NCI-H2196 (cell line): ENCODE results near the gene ZNF324B.
"Not testable (repeated sequence)": the region's sequence is repeated elsewhere in the genome, so short reads cannot be mapped to it uniquely, and the experiment has no call there.

Source experiments
- DNase-seq: peaks from one replicate; lab custom pipeline; 2025; ENCODE audit not compliant: unreplicated experiment; lab: John Stamatoyannopoulos, UW

ZNF324B gene

GRCh38 chr19:58453743-58454142, 2.3 kb downstream of the ZNF324B start:
- DNase-seq, result no peak

GRCh38 chr19:58455306-58455705, 3.9 kb downstream of the ZNF324B start:
- DNase-seq, result no peak

- no peak for DNase-seq
Observed at GRCh38 chr19:58456111-58456510, 4.7 kb downstream of the ZNF324B start.

- DNase-seq, result no peak
Observed at GRCh38 chr19:58460039-58460438, 8.6 kb downstream of the ZNF324B start.

DNA sequence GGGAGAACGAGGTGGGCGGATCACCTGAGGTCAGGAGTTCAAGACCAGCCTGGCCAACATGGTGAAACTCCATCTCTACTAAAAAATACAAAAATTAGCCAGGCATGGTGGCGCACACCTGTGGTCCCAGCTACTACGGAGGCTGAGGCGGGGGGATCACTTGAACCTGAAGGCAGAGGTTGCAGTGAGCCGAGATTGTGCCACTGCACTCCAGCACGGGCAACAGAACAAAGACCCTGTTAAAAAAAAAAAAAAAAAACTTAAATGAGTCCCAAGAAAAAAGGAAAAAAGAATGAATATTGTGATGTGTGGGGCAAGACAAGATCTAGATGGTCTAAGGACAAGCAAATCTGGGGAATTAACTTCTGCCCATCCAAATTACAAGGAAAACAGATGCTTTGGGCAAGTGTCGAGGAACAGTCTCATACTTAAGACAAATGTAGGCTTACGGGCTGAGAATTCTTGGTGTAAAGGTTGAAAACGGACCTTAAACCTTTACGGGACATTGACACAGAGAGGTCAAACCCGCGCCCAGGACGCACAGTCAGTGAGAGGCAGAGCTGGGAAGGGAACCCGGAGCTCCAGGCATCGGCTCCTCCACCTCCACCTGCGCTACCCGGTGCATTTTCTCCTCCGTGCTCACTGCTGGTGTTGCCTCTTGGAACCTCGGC, 14.8 kb downstream of the ZNF324B start:
- no peak for DNase-seq

DNA sequence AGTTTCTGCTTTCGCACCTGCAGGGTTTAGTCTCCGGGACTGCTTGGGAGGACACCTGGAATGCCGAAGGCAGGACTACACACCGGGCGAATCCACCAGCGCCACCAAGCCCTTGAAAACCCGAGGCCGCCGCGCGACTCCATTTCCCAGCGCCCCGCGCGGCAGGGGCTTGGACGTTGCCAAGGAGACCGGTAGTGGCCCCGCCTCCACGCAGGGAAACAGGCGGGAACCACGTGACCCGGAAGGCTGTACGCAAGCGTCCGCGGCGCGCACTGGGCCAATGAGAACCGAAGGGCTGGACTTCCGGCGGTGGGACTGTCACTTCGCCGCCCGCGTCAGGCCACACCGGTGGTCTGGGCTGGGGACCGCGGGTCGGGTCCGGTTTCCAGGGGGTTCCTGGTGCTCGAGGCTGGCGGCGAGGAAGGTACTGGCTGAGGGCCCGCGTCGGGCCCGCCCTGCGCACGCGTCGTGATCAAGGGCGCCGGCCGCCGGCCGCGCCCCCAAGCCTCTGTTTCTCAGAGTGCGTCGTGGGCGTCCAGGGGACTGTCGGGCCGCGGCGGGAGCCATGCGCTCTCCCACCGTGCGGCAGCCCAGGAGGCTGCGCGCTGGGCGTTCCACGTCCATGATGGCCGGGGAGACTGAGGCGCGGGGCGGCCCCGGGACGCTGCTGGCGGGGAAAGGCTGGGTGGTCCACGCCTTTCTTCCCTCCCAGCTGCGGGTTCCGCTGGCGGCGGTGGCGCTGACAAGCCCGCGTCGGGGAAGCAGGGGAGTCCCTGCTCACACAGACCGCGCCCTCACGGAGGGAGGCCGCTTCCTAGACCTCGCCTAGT, 15.6 kb downstream of the ZNF324B start, which contains the start of gene ZNF324:
Gene ZNF324, plus strand, starts transcription at position 321 of the 830 bp plus-strand sequence. CDS start 2,106 bp downstream, outside the sequence.
- peak; percentile 98 for DNase-seq

DNA sequence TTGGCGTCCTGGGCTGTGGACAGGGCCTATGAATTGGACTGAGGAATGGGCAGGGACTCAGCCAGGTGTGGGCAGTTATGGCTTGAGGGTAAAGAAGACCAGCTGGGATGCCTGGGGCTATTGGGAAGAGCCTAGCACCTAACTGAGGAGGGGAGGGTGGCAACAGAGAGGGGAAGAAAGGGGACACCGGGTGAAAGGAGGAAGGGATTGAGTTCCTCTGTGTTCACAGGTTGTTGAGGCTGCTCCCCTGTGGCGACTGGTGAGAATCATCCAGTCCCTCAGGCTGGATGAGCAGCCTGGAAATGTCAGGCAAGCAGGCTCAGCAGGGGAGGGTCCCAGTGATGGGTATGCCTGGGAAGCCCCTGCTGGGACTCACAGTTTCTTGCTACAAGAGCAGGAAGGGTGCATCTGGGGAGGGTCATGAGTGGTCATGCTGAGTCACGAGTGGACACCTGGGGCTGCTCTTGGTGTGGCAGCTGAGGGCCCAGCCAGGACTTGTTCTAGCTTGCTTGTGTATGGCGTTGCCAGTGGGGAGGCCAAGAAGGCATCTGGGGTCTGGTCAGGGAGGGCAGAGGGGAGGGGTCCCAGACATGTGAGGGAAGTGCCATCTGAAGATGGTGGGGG, 16.9 kb downstream of the ZNF324B start:
- DNase-seq, result no peak

DNA sequence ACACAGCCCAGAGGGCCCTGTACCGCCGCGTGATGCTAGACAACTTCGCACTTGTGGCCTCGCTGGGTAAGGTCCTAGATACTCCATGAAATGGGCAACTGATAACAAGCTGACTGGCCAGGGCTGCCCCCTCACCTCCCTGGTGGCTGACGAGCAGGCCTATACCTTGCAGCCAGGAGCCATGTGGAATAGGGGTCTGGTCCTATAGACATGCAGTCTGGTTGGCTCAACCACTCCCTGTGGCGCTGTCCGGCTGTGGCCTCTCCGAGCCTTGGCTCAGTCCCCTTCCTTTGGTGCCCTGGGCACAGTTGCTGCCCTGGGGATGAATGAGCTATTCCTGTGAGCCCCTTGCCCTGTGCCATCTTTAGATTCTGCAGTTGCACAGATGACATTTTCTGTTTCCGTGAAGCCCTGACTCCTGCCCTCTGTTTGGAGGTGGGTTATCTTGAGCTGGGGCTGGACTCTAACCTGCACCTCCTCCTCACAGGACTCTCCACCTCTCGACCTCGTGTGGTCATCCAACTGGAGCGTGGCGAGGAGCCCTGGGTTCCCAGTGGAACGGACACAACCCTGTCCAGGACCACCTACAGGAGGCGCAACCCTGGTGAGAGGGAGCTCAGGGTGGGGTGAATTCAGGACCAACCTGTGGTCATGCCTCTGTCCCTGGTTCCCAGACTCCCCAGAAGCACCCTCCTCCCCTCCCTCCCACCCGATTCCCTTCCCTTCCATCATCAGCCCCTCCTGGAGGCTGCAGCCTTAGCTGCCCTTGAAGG, 18.0 kb downstream of the ZNF324B start:
- DNase-seq, result no peak

DNA sequence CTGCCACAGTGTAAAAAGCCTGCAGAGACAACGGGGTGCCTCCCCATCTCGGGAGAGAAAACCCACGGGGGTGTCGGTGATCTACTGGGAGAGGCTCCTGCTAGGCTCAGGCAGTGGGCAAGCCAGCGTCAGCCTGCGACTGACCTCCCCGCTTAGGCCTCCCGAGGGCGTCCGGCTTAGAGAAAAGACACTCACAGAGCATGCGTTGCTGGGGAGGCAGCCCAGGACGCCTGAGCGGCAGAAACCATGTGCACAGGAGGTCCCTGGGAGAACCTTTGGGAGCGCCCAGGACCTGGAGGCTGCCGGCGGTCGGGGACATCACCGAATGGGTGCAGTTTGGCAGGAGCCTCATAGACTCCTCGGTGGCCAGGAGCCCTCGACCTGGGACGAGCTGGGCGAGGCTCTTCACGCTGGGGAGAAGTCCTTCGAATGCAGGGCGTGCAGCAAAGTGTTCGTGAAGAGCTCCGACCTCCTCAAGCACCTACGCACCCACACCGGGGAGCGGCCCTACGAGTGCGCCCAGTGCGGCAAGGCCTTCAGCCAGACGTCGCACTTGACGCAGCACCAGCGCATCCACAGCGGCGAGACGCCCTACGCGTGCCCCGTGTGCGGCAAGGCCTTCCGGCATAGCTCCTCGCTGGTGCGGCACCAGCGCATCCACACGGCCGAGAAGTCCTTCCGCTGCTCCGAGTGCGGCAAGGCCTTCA, 19.6 kb downstream of the ZNF324B start:
- not testable (repeated sequence) for DNase-seq

DNA sequence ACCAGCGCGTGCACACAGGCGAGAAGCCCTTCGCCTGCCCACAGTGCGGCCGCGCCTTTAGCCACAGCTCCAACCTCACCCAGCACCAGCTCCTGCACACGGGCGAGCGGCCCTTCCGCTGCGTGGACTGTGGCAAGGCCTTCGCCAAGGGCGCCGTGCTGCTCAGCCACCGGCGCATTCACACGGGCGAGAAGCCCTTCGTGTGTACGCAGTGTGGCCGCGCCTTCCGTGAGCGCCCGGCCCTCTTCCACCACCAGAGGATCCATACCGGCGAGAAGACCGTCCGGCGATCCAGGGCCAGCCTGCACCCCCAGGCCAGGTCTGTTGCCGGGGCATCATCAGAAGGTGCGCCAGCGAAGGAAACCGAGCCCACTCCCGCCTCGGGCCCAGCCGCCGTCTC, 20.3 kb downstream of the ZNF324B start:
- no peak for DNase-seq

DNA sequence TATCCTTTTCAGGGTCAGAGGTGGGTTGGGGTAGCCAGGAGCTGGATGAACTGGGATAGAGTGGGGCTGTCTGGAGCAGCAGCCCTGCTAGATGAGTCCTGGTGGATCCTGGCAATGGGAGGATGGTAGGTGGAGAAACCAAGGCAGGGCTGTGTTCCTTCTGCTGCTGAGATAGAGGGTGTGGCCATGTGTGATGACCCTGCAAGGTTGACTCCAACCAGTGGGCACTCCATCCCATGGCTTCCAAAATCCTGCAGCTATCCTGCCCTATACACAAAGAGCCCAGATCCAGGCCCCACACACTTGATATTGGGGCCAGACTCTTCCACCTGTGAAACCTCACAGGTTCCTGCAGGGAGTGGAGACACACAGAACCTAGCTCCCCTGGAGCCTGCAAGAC, 22.4 kb downstream of the ZNF324B start:
- DNase-seq, result no peak

- DNase-seq, result no peak
Observed at GRCh38 chr19:58474291-58474996, 23.0 kb downstream of the ZNF324B start.

GRCh38 chr19:58474997-58475713, 23.7 kb downstream of the ZNF324B start:
- no peak for DNase-seq

DNA sequence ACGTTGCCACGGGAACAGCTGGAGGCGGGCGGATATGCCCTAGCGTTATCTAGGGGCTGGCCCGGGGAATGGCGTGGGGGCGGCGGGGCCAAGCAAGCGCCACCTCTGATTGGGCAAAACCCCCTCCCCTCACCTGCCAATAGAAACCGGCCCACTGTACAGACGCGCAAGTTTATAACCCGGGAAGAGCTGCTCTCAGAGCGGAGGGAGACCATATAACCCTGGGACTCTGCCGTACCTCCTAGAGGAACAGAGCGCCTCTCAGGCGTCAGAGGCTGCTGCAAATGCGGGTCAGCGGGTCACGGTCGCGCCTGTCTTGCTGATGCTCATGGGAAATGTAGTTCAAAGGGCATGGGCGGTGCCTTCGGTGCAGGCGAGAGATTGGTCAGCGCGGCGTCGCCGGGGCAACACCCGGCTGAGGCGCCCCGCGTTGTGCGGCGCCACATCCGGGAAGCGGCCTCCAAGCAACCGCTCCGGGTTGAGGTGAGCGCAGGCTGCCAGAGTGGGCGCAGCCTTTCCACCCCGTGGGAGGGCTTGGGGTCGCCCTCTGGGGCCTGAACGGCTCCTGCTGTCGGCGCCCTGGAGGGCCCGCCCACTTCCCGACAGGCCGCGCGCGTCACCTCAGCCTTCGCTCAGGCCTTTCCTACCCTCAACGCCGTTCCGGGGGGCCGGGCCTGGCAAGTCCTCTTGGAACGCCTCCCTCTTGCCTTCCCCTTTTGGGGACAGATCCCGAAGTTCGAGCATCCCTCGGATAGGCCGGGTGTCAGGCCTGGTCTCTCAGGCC, 24.5 kb downstream of the ZNF324B start, which contains the start of gene ZNF446:
Gene ZNF446, plus strand, starts transcription at position 639 of the 784 bp plus-strand sequence. CDS start 867 bp downstream, outside the sequence.
- DNase-seq, result peak; percentile 97

DNA sequence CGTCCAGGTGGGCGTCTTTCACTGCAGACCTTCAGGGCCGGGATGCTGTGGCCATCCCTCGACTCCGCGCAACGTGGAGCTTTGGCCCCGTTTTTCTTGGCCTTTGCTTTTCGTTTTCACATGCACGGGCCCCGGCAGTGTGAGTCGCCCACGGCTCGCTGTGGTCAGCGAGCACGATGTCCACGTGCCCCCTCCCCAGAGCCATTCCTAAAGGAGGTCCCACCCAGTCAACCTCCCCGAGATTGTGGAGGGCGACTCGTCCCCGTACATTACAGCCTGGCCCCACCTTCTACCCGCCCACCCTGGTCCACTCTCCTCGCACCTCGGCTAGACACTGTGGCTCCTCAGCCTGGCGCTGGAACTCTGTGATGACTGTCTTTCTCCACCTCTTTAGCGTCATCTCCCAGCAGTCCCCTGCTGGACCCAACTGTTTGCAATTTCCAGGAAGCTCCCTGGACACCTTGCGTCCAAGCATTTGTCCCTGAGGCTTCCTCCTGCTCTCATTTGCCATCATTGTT, 25.1 kb downstream of the ZNF324B start:
- DNase-seq, result peak; percentile 42

GRCh38 chr19:58477130-58477529, 25.7 kb downstream of the ZNF324B start:
- no peak for DNase-seq

DNA sequence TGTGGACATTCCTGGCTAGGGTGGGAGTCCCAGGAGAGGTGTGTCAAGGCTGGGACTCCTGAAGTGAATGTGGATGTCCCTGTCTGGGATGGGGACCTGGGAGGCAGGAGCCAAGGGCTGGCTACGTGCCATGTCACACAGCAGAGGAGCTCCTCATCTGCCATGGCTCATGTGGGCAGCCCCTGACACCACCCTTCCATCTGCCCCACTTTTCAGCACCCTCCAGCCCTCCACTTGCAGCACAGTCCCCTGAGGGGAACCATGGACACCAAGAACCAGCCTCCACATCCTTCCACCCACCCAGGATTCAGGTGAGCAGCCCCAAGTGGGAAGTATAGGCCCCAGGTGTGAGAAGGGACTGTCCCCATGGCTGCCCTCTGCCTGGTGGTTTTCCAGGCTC, 26.4 kb downstream of the ZNF324B start:
- no peak for DNase-seq

DNA sequence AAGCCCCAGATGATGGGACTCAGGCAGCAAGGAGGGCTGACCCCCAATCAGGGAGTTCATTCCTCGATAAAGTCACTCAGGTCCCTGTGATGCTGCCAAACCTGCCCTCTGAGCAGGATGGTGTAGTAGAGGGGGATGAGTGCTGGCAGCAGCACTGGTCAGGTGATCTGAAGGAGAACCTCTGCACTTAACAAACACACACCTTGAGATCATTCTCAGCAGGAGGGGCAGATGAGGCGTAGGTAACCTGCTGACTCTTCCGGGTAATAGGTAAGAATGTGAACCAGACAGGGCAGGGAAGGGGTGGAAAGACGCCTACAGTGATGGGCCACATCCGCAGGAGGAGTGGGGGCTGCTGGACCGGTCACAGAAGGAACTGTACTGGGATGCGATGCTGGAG, 27.9 kb downstream of the ZNF324B start:
- DNase-seq, result no peak
